ENCODE measurements around the gene LRRTM2.

DNA sequence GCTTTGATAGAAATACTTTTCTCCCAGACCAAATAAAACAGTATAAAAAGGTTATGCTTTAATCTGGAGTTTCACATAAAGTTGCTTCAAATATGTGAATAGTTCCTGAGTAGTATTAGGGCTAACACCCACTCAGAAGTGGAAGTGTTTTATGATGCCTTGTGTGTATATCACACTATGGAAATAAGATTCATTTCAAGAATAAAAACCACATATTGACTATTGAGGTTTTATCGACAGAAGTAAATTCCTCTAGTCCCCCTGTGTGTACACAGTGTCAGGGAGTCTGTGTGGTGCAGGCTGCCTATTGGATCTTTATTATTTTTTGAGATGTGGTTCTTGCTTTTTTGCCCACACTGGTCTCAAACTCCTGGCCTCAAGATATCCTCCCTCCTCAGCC is 20.8 kb upstream of the LRRTM2 start:
- TF ChIP-seq POLR2A (IDR thresholded peaks at IDR 0.05; ENCODE audit: low read depth, low read length) = no peak
- no peak for TF ChIP-seq POLR2AphosphoS5 (IDR thresholded peaks at IDR 0.05; ENCODE audit: low read depth, low read length)
- TF ChIP-seq SPI1 (IDR thresholded peaks at IDR 0.05; ENCODE audit: low read depth, low read length) = no peak
- TF ChIP-seq POU2F2 (IDR thresholded peaks at IDR 0.05; ENCODE audit: low read depth, low read length) = no peak
- no peak for TF ChIP-seq TAF1 (IDR thresholded peaks at IDR 0.05; ENCODE audit: low read depth, low read length)
- no peak for TF ChIP-seq PAX5 (IDR thresholded peaks at IDR 0.05; ENCODE audit: insufficient read depth, low read length, severe bottlenecking)
